H1 (cell line): ENCODE measurements around the gene SMAP2. TPM values are rescaled to one million over a fixed set of nuclear protein-coding genes. Genes with fewer than 3 reads are reported as not detected.

Experiments
- CTCF ChIA-PET: fragments of 300-600 bp; sonication (Branson Sonifier 250); formaldehyde crosslinking; loops from one replicate; lab custom pipeline; 2021; ENCODE audit not compliant: partially characterized antibody; lab: Charles Lee
- POLR2A ChIA-PET: fragments of 300-600 bp; sonication (Branson Sonifier 250); formaldehyde crosslinking; loops from one replicate; lab custom pipeline; 2021; ENCODE audit warnings: inconsistent platforms; ENCODE audit not compliant: partially characterized antibody; lab: Charles Lee
- DNase-seq, 2 experiments: peaks; one replicate each; pipeline versions ENCODE4 v3.0.0 to v3.0.0-alpha.2; 2010 to 2022; ENCODE audit warnings: low spot score in 2 of 2, low read depth in 1 of 2, mixed read lengths in 1 of 2
- FAIRE-seq: peaks from 2 replicates; lab custom pipeline; 2011; peaks lifted over from hg19 to GRCh38; lab: Jason Lieb, UNC
- H2AFZ ChIP-seq: 2 replicates; pipeline ENCODE4 v1.8.1; 2012; ENCODE audit warnings: low read length, inconsistent platforms
- H2AK5ac ChIP-seq: 2 replicates; pipeline ENCODE4 v1.6.1; 2013; ENCODE audit warnings: low read depth, low read length
- H2BK120ac ChIP-seq: replicated peaks from 2 replicates; pipeline ENCODE3; 2013; ENCODE audit warnings: low read depth, low read length, inconsistent platforms
- H2BK12ac ChIP-seq: 2 replicates; pipeline ENCODE4 v1.6.1; 2013; ENCODE audit warnings: low read depth, low read length
- H2BK15ac ChIP-seq: 2 replicates; pipeline ENCODE4 v1.6.1; 2013; ENCODE audit warnings: low read length
- H2BK20ac ChIP-seq: 2 replicates; pipeline ENCODE4 v1.6.1; 2013; ENCODE audit warnings: low read length
- H2BK5ac ChIP-seq: 2 replicates; pipeline ENCODE4 v1.6.1; 2013; ENCODE audit warnings: low read depth, low read length
- H3K14ac ChIP-seq: 2 replicates; pipeline ENCODE4 v1.6.1; 2013; ENCODE audit warnings: inconsistent platforms; ENCODE audit not compliant: insufficient read length
- H3K18ac ChIP-seq: 2 replicates; pipeline ENCODE4 v1.6.1; 2013; ENCODE audit warnings: low read length; ENCODE audit errors: extremely low read depth
- H3K23ac ChIP-seq: 2 replicates; pipeline ENCODE4 v1.6.1; 2013; ENCODE audit warnings: inconsistent platforms; ENCODE audit not compliant: insufficient read length
- H3K23me2 ChIP-seq: 2 replicates; pipeline ENCODE4 v1.6.1; 2013; ENCODE audit warnings: low read depth, low read length
- H3K27ac ChIP-seq: 2 replicates; pipeline ENCODE4 v1.6.1; 2011; ENCODE audit warnings: low read depth, low read length, inconsistent platforms
- H3K27me3 ChIP-seq, 4 experiments: replicated peaks in 1 of 4; 1 replicate in 1 of 4; 2 replicates in 3 of 4; pipeline versions ENCODE4 v1.6.1 to v1.8.1; 2011 to 2013; ENCODE audit warnings: low read length in 3 of 4, mild to moderate bottlenecking in 3 of 4, inconsistent platforms in 2 of 4, mixed read lengths in 2 of 4, moderate library complexity in 1 of 4; ENCODE audit not compliant: control insufficient read depth in 3 of 4, insufficient read depth in 3 of 4; ENCODE audit errors: extremely low read depth in 1 of 4
- H3K36me3 ChIP-seq, 4 experiments: 2 replicates each; pipeline versions ENCODE4 v1.6.1 to v1.8.1; 2011 to 2013; ENCODE audit warnings: mild to moderate bottlenecking in 4 of 4, low read length in 3 of 4, moderate library complexity in 2 of 4, control low read depth in 1 of 4, inconsistent platforms in 1 of 4; ENCODE audit not compliant: insufficient read depth in 4 of 4, control insufficient read depth in 2 of 4
- H3K4ac ChIP-seq: replicated peaks from 2 replicates; pipeline ENCODE3; 2013; ENCODE audit warnings: low read length, low read depth, mixed read lengths, inconsistent platforms; ENCODE audit not compliant: insufficient read length
- H3K4me1 ChIP-seq, 4 experiments: replicated peaks in 1 of 4; 1 replicate in 1 of 4; 2 replicates in 3 of 4; pipeline versions ENCODE4 v1.6.1 to v1.8.1; 2011 to 2013; ENCODE audit warnings: low read length in 3 of 4, inconsistent platforms in 2 of 4, mixed read lengths in 1 of 4; ENCODE audit not compliant: insufficient read depth in 4 of 4, control insufficient read depth in 3 of 4
- H3K4me2 ChIP-seq, 2 experiments: 2 replicates each; pipeline versions ENCODE4 v1.6.1 to v1.8.1; 2011 to 2013; ENCODE audit warnings: low read depth in 2 of 2, low read length in 2 of 2, control low read depth in 1 of 2, inconsistent platforms in 1 of 2, mild to moderate bottlenecking in 1 of 2; ENCODE audit not compliant: insufficient read depth in 1 of 2
- H3K4me3 ChIP-seq, 4 experiments: fragments of 200-600, 300-600 bp in 1 of 4; sonication (generic), shearing (Covaris generic), sonication (Bioruptor Twin) in 1 of 4; 2 replicates each; pipeline versions ENCODE4 v1.5.1 to v1.8.1; 2011 to 2016; ENCODE audit warnings: low read length in 4 of 4, low read depth in 3 of 4, control low read depth in 2 of 4, inconsistent platforms in 2 of 4, mild to moderate bottlenecking in 2 of 4, mixed read lengths in 1 of 4, moderate library complexity in 1 of 4; ENCODE audit not compliant: insufficient read depth in 2 of 4; ENCODE audit errors: extremely low read depth in 1 of 4
- H3K56ac ChIP-seq: replicated peaks from 2 replicates; pipeline ENCODE3; 2013; ENCODE audit warnings: low read depth, mild to moderate bottlenecking, mixed read lengths, low read length, inconsistent platforms; ENCODE audit not compliant: insufficient read length
- H3K79me1 ChIP-seq: 2 replicates; pipeline ENCODE4 v1.6.1; 2013; ENCODE audit warnings: low read depth, low read length, control low read depth
- H3K79me2 ChIP-seq, 2 experiments: 2 replicates each; pipeline versions ENCODE4 v1.6.1 to v1.8.1; 2012 to 2013; ENCODE audit warnings: low read length in 2 of 2, mild to moderate bottlenecking in 2 of 2, inconsistent platforms in 1 of 2; ENCODE audit not compliant: insufficient read depth in 2 of 2, control insufficient read depth in 1 of 2
- H3K9ac ChIP-seq, 4 experiments: replicated peaks in 1 of 4; 1 replicate in 1 of 4; 2 replicates in 3 of 4; pipeline versions ENCODE4 v1.6.1 to v1.8.1; 2011 to 2013; ENCODE audit warnings: low read depth in 3 of 4, low read length in 3 of 4, control low read depth in 2 of 4, mild to moderate bottlenecking in 2 of 4, moderate library complexity in 2 of 4, inconsistent platforms in 1 of 4; ENCODE audit errors: extremely low read depth in 1 of 4
- H3K9me3 ChIP-seq, 2 experiments: 2 replicates each; pipeline versions ENCODE4 v1.6.1 to v1.8.1; 2012 to 2013; ENCODE audit warnings: mild to moderate bottlenecking in 2 of 2, moderate library complexity in 2 of 2, control low read depth in 1 of 2, inconsistent platforms in 1 of 2, low read depth in 1 of 2, low read length in 1 of 2, mixed read lengths in 1 of 2; ENCODE audit not compliant: insufficient read depth in 2 of 2
- H4K20me1 ChIP-seq, 2 experiments: replicated peaks in 1 of 2; 2 replicates each; pipeline versions ENCODE3 to v1.8.1; 2011 to 2013; ENCODE audit warnings: inconsistent platforms in 2 of 2, low read length in 2 of 2, mild to moderate bottlenecking in 1 of 2; ENCODE audit not compliant: insufficient read depth in 2 of 2, control insufficient read depth in 1 of 2
- H4K5ac ChIP-seq: 2 replicates; pipeline ENCODE4 v1.6.1; 2013; ENCODE audit warnings: low read length, low read depth, mixed read lengths, inconsistent platforms; ENCODE audit not compliant: insufficient read length
- H4K8ac ChIP-seq: 2 replicates; pipeline ENCODE4 v1.8.0; 2013; ENCODE audit warnings: mild to moderate bottlenecking, moderate library complexity, low read length, inconsistent platforms; ENCODE audit not compliant: insufficient read depth; ENCODE audit errors: extremely low read depth
- H4K91ac ChIP-seq: replicated peaks from 2 replicates; pipeline ENCODE3; 2013; ENCODE audit warnings: low read length, mixed read lengths, inconsistent platforms; ENCODE audit not compliant: insufficient read length
- ASH2L ChIP-seq: fragments of 200-600, 300-600 bp; sonication (generic); IDR thresholded peaks from one replicate; pipeline ENCODE4 v1.7.1; 2017; ENCODE audit warnings: low read length
- ATF3 ChIP-seq: IDR thresholded peaks from 2 replicates; pipeline ENCODE4 v1.6.1; 2011; ENCODE audit warnings: low read depth, mild to moderate bottlenecking, low read length; ENCODE audit not compliant: insufficient read depth
- BRCA1 ChIP-seq: IDR thresholded peaks from 2 replicates; pipeline ENCODE4 v1.6.1; 2012; ENCODE audit warnings: low read depth, low read length, improper control_type of control experiment
- CBX5 ChIP-seq: fragments of 300-800, 300-1000 bp; sonication (generic); IDR thresholded peaks from 2 replicates; pipeline ENCODE4 v1.7.1; 2016; ENCODE audit warnings: antibody characterized with exemption, low read length, low read depth
- CTBP2 ChIP-seq: IDR thresholded peaks from 2 replicates; pipeline ENCODE4 v1.7.0; 2011; ENCODE audit warnings: borderline replicate concordance, mild to moderate bottlenecking, moderate library complexity, mixed read lengths, low read length; ENCODE audit not compliant: insufficient read depth, insufficient read length
- KDM1A ChIP-seq: fragments of 200-600, 300-600 bp; sonication (generic); IDR thresholded peaks from 2 replicates; pipeline ENCODE4 v1.7.1; 2016; ENCODE audit warnings: mild to moderate bottlenecking, low read length, borderline replicate concordance
- MAFK ChIP-seq: IDR thresholded peaks from 2 replicates; pipeline ENCODE4 v1.6.1; 2012; ENCODE audit warnings: low read depth, mild to moderate bottlenecking, improper control_type of control experiment, low read length
- POU5F1 ChIP-seq: IDR thresholded peaks from 2 replicates; pipeline ENCODE4 v1.6.1; 2011; ENCODE audit warnings: low read depth, mild to moderate bottlenecking, low read length, moderate library complexity
- SIN3A ChIP-seq, 2 experiments: IDR thresholded peaks in 1 of 2; conservative IDR thresholded peaks in 1 of 2; 2 replicates each; pipeline ENCODE4 v1.6.1; 2011 to 2012; ENCODE audit warnings: low read length in 2 of 2, improper control_type of control experiment in 1 of 2, low read depth in 1 of 2, mild to moderate bottlenecking in 1 of 2
- SP1 ChIP-seq: IDR thresholded peaks from 2 replicates; pipeline ENCODE4 v1.6.1; 2011; ENCODE audit warnings: low read depth, low read length
- WGBS, 2 experiments: shearing (Covaris generic) in 1 of 2; methylation state at CpG; one replicate each; pipeline versions ENCODE4 v1.1.6 to v1.1.7; 2013 to 2015; ENCODE audit warnings: low lambda C conversion rate in 2 of 2, mixed read lengths in 2 of 2, inconsistent platforms in 1 of 2, low coverage in 1 of 2, missing lambda C conversion rate in 1 of 2; ENCODE audit not compliant: insufficient replicate concordance in 2 of 2, insufficient coverage in 1 of 2, insufficient read length in 1 of 2; ENCODE audit errors: extremely low coverage in 1 of 2, missing lambda C conversion rate in 1 of 2; 5-methylcytosine and 5-hydroxymethylcytosine counted together
- polyA plus RNA-seq, 7 experiments: library from polyadenylated mRNA; depleted of rRNA in 3 of 7; stranded (reverse) in 5 of 7; unstranded in 2 of 7; fragments of >200 nt in 5 of 7; fragments of 200-250 nt in 2 of 7; gene quantifications; 1 replicate in 5 of 7; 2 replicates in 1 of 7; 4 replicates in 1 of 7; pipeline versions ENCODE4 v1.2.1 to v1.2.3, GENCODE V29; 2011 to 2013; ENCODE audit warnings: missing spikeins in 2 of 7, mixed read lengths in 2 of 7
- total RNA-seq: library from RNA; stranded (reverse); fragmentation: NEBNext Ultra II Directional; extraction: Animal tissue kit (Norgen Biotek cat#: 25700); gene quantifications from 2 replicates; pipeline ENCODE4 v1.2.1, GENCODE V29; 2021

Gene SMAP2
- total and polyA plus RNA-seq, 2 of the 8 experiments (the other 6 are each of a cell fraction or from before 2014, with no cell fraction given), result 4.3 to 5.5 TPM

- H3K4me2 ChIP-seq, result no peak overlapping the region
- 87% methylated on average over 6 of the region's 6 CpGs; no CpG with 5 or more reads in 1 of the 2 experiments for whole genome bisulfite sequencing, 2 experiments
- no peak overlapping the region for H2BK20ac ChIP-seq
- DNase-seq, result no peak
- no peak overlapping the region for H2BK12ac ChIP-seq
- no peak overlapping the region for H3K18ac ChIP-seq
- no peaks in the 10 kb centered on the region for H3K79me1 ChIP-seq
- POLR2A ChIA-PET, result interaction anchor here (1.4 kb wide), 1 partner anchor 65 kb away, joined by 3 read pairs; the partner anchor contains the start of gene ZFP69B
- H4K8ac ChIP-seq, result no peak overlapping the region
- H4K20me1 ChIP-seq, result no peaks in the 10 kb centered on the region
- H3K27me3 ChIP-seq, result no peaks in the 10 kb centered on the region
- CTCF ChIA-PET, result interaction anchor here (0.8 to 2.5 kb wide), 7 partner anchors 10 to 230 kb away, joined by 3 to 11 read pairs (median 3); no protein-coding TSS in a partner anchor
- FAIRE-seq, result no peak
- no peak overlapping the region for H2AFZ ChIP-seq
- no peak overlapping the region for H3K4ac ChIP-seq
- H4K91ac ChIP-seq, result no peak overlapping the region
- no peak overlapping the region for H2AK5ac ChIP-seq
- H3K9me3 ChIP-seq, result no peaks in the 10 kb centered on the region
- H3K23me2 ChIP-seq, result no peaks in the 10 kb centered on the region; the same call in 1 of the 2 replicates
- no peak overlapping the region for H2BK5ac ChIP-seq
- H3K79me2 ChIP-seq, result no peaks in the 10 kb centered on the region; a peak in 1 of 4 replicates
- H3K23ac ChIP-seq, result no peak overlapping the region
- no peaks in the 10 kb centered on the region for H3K36me3 ChIP-seq
- H2BK120ac ChIP-seq, result no peak overlapping the region
- H3K27ac ChIP-seq, result no peak overlapping the region
- H3K14ac ChIP-seq, result no peak overlapping the region
- H3K4me1 ChIP-seq, result peaks cover 0 to 4% (median under 1%) of the 10 kb centered on the region in 4 experiments; a peak in 1 of 7 replicates
- TF ChIP-seq KDM1A, result no peak
- no peak for TF ChIP-seq BRCA1
- no peak for TF ChIP-seq CBX5
- no peak for TF ChIP-seq ATF3
- no peak for TF ChIP-seq SP1
- TF ChIP-seq SIN3A (conservative IDR thresholded peaks at IDR 0.05 in 1 of 2, IDR thresholded peaks at IDR 0.05 in 1 of 2; ENCODE audit: low read depth in 1 of 2, low read length in 2 of 2), result no peak
- TF ChIP-seq MAFK, result no peak
- no peak for TF ChIP-seq CTBP2
- TF ChIP-seq ASH2L, result no peak
- no peak for TF ChIP-seq POU5F1
- H3K56ac ChIP-seq, result no peak overlapping the region
- no peak overlapping the region for H2BK15ac ChIP-seq
- no peak overlapping the region for H3K4me3 ChIP-seq
- H3K9ac ChIP-seq, result no peak overlapping the region
- H4K5ac ChIP-seq, result no peak overlapping the region
These were observed 11.4 kb downstream of the SMAP2 start for GRCh38 chr1:40384887-40385286.
